Right forelimb (tissue), 1 donor: Measurements from ENCODE around the gene TUBGCP6.
A peak's percentile ranks its signal among the peaks of the same experiment; 100 is the strongest.

Experiments used
- DNase-seq: peaks from one replicate; pipeline ENCODE4 v3.0.0-alpha.2; 2018

TUBGCP6 gene

GRCh38 chr22:50261615-50262459 lies 17.0 kb upstream of the TUBGCP6 start, which contains the start of gene MAPK12:
TSS of gene MAPK12 (minus strand) at chr22:50261683. CDS start at chr22:50261509, 174 bp downstream.
- DNase-seq, result no peak

- no peak for DNase-seq
These were observed 16.2 kb upstream of the TUBGCP6 start for GRCh38 chr22:50260801-50261614.

GRCh38 chr22:50260434-50260800 lies 15.6 kb upstream of the TUBGCP6 start:
- no peak for DNase-seq

- DNase-seq, result no peak
These were observed 14.5 kb upstream of the TUBGCP6 start for GRCh38 chr22:50259302-50259701.

GRCh38 chr22:50258361-50259292 lies 13.8 kb upstream of the TUBGCP6 start:
- DNase-seq, result no peak

- DNase-seq, result no peak
These were observed 12.9 kb upstream of the TUBGCP6 start for GRCh38 chr22:50257451-50258360.

- DNase-seq, result no peak
These were observed 12.2 kb upstream of the TUBGCP6 start for GRCh38 chr22:50257041-50257440.

GRCh38 chr22:50256258-50256862 lies 11.5 kb upstream of the TUBGCP6 start:
- no peak for DNase-seq

GRCh38 chr22:50255607-50256006 lies 10.8 kb upstream of the TUBGCP6 start:
- DNase-seq, result no peak

GRCh38 chr22:50255099-50255498 lies 10.3 kb upstream of the TUBGCP6 start:
- no peak for DNase-seq

- DNase-seq, result no peak
These were observed 9.1 kb upstream of the TUBGCP6 start for GRCh38 chr22:50253941-50254340.

GRCh38 chr22:50253046-50253915 lies 8.5 kb upstream of the TUBGCP6 start:
- no peak for DNase-seq

GRCh38 chr22:50252082-50253045 lies 7.5 kb upstream of the TUBGCP6 start:
- DNase-seq, result no peak

- DNase-seq, result no peak
These were observed 6.8 kb upstream of the TUBGCP6 start for GRCh38 chr22:50251477-50252081.

- peak; percentile 84 for DNase-seq
These were observed 6.0 kb upstream of the TUBGCP6 start, which contains the start of gene HDAC10 for GRCh38 chr22:50250555-50251476. TSS of gene HDAC10 (minus strand) at chr22:50251265. CDS start at chr22:50251032, 233 bp downstream.

GRCh38 chr22:50250249-50250554 lies 5.4 kb upstream of the TUBGCP6 start:
- no peak for DNase-seq
